Common myeloid progenitor, CD34-positive (primary cell): ENCODE results near the gene LRP1-AS. TPM values are rescaled to one million over a fixed set of nuclear protein-coding genes. Genes with fewer than 3 reads are reported as not detected.

ENCODE experiments used
- CTCF ChIA-PET: fragments of 350-600 bp; sonication (Branson Sonifier 250); formaldehyde crosslinking; loops from one replicate; lab custom pipeline; 2021; ENCODE audit warnings: antibody characterized with exemption; lab: Charles Lee
- POLR2A ChIA-PET: fragments of 350-600 bp; sonication (Branson Sonifier 250); formaldehyde crosslinking; loops from one replicate; lab custom pipeline; 2021; ENCODE audit warnings: antibody characterized with exemption; lab: Charles Lee
- DNase-seq, 3 donors: peaks; one replicate each; pipeline versions ENCODE4 v3.0.0 to v3.0.0-alpha.2; 2013
- H3K27ac ChIP-seq, 2 experiments: 1 replicate in 1 of 2; 2 replicates in 1 of 2; pipeline ENCODE4 v1.7.0; 2013; ENCODE audit warnings: inconsistent platforms in 2 of 2, low read length in 2 of 2, mild to moderate bottlenecking in 2 of 2, low read depth in 1 of 2, moderate library complexity in 1 of 2; ENCODE audit not compliant: severe bottlenecking in 2 of 2, insufficient read depth in 1 of 2, poor library complexity in 1 of 2
- H3K27me3 ChIP-seq, 5 experiments: replicated peaks in 2 of 5; 1 replicate in 3 of 5; 2 replicates in 2 of 5; pipeline versions ENCODE4 v1.6.1 to v1.7.0; 2013; ENCODE audit warnings: low read length in 4 of 5, mild to moderate bottlenecking in 2 of 5, moderate library complexity in 2 of 5, inconsistent platforms in 1 of 5; ENCODE audit not compliant: insufficient read depth in 5 of 5, control insufficient read depth in 4 of 5
- H3K36me3 ChIP-seq, 4 experiments: 1 replicate in 2 of 4; 2 replicates in 2 of 4; pipeline versions ENCODE4 v1.6.1 to v1.7.0; 2013; ENCODE audit warnings: low read length in 3 of 4, control low read depth in 1 of 4, mild to moderate bottlenecking in 1 of 4; ENCODE audit not compliant: control insufficient read depth in 4 of 4, insufficient read depth in 4 of 4
- H3K4me1 ChIP-seq, 4 experiments: 1 replicate in 3 of 4; 2 replicates in 1 of 4; pipeline versions ENCODE4 v1.6.1 to v1.7.1; 2013; ENCODE audit warnings: low read length in 3 of 4, mild to moderate bottlenecking in 3 of 4, control low read depth in 1 of 4, inconsistent platforms in 1 of 4, moderate library complexity in 1 of 4; ENCODE audit not compliant: control insufficient read depth in 4 of 4, insufficient read depth in 4 of 4; ENCODE audit errors: control extremely low read depth in 1 of 4
- H3K4me3 ChIP-seq, 7 experiments: 1 replicate in 4 of 7; 2 replicates in 3 of 7; pipeline versions ENCODE4 v1.5.1 to v1.7.0; 2013; ENCODE audit warnings: mild to moderate bottlenecking in 7 of 7, low read length in 6 of 7, moderate library complexity in 6 of 7, inconsistent platforms in 2 of 7, low read depth in 2 of 7, control low read depth in 1 of 7; ENCODE audit not compliant: insufficient read depth in 4 of 7, control insufficient read depth in 1 of 7; ENCODE audit errors: extremely low read depth in 1 of 7
- H3K9me3 ChIP-seq, 5 experiments: 1 replicate in 4 of 5; 2 replicates in 1 of 5; pipeline versions ENCODE4 v1.6.1 to v1.7.1; 2013; ENCODE audit warnings: low read length in 4 of 5, mild to moderate bottlenecking in 2 of 5, inconsistent platforms in 1 of 5, low read depth in 1 of 5, moderate library complexity in 1 of 5; ENCODE audit not compliant: control insufficient read depth in 4 of 5, insufficient read depth in 2 of 5; ENCODE audit errors: control extremely low read depth in 1 of 5
- WGBS: methylation state at CpG from one replicate; pipeline ENCODE4 v1.1.5; 2013; ENCODE audit not compliant: insufficient coverage; 5-methylcytosine and 5-hydroxymethylcytosine counted together
- polyA plus RNA-seq: library from polyadenylated mRNA; unstranded; fragments of 120-200 nt; gene quantifications from one replicate; pipeline ENCODE4 v1.2.1, GENCODE V29; 2013

The LRP1-AS gene
- not detected for polyA plus RNA-seq

DNA sequence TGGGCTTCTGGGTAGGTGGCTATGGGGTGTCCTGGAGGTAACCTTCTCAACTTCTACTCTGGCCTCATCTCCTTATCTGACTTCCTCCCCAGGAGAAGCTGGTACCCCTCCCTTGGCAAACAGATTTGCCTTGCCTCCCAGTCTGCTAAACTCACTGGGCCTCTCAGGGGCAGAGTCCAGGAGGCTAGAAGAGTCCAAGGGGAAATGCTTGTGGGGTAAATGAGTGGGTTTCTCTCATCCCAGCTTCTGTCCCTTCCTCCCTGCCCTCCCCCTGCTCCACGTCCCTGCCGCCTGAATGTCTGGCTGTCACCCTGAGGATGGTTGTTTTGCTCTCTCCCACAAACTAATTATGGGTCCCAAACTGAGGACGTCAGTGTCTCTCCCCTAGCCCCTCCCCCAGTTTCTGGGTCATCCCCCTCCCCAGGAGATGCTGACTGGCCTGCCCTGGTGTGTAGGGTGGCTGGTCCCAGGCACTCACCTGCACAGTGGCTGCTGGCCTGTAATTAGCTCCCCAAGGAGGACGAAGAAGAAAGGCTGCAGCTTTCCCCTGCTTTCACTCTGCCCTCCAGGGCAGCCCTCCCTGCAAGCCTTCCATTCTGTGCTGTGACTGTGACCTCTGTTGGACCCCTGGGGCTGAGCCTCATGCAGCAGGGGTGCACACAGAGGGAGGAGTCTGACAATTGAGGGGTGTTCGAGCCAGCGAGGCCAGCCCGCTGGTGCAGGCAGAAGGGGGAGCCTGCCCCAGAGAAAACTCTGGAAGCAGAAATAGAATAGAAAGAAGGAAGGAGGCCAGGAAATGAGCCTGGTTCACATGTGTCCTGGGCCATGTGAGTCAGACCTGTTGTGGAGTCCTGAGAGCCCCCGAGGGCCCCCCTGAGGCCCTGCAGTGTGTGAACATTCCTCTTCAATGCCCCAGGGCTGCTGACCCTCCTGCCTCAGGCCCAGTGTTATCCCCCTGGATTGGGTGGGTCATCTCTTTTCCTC lies at the start of gene LRP1-AS:
Gene LRP1-AS, minus strand, starts transcription at position 659 of the 984 bp plus-strand sequence.
- Histone ChIP-seq H3K27me3 (no peaks in the 10 kb centered on the region), H3K9me3 (no peaks in the 10 kb centered on the region), H3K27ac (no peak within 1 kb of the TSS), H3K4me3 (no peak within 1 kb of the TSS), H3K36me3 (no peaks in the 10 kb centered on the region), H3K4me1 (peaks cover 0 to 41% (median 14%) of the 10 kb centered on the region in 4 experiments)
- CTCF ChIA-PET: interaction anchor here (1.3 to 3.1 kb wide), 8 partner anchors 11 to 34 kb away, joined by 3 to 13 read pairs (median 6); no protein-coding TSS in a partner anchor
- POLR2A ChIA-PET: interaction anchor here (0.6 kb wide), 1 partner anchor 35 kb away, joined by 3 read pairs; no protein-coding TSS in a partner anchor
- WGBS: 22% methylated on average over 1 of the region's 8 CpGs
- DNase-seq: peak in 2 of 3 donors; percentile 23 to 28

DNA sequence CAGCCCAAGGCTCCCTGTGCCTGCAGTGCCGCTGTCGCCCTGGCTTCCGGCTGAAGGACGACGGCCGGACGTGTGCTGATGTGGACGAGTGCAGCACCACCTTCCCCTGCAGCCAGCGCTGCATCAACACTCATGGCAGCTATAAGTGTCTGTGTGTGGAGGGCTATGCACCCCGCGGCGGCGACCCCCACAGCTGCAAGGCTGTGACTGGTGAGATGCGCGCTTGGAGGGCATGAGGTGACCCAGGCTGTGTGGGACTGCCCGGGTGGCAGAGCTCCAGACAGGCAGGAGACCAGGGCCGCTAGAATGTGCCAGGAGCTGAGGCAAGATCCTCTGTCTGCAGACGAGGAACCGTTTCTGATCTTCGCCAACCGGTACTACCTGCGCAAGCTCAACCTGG lies 49.5 kb upstream of the LRP1-AS start:
- CTCF ChIA-PET: interaction anchor here (1.1 to 4.8 kb wide), 5 partner anchors 12 to 73 kb away, joined by 3 to 38 read pairs (median 4); no protein-coding TSS in a partner anchor
- Histone ChIP-seq H3K27ac (no peak overlapping the region), H3K4me3 (no peak overlapping the region), H3K4me1 (no peaks in the 10 kb centered on the region), H3K9me3 (no peaks in the 10 kb centered on the region), H3K36me3 (no peaks in the 10 kb centered on the region), H3K27me3 (no peaks in the 10 kb centered on the region)
- POLR2A ChIA-PET: interaction anchor here (1.0 to 1.1 kb wide), 2 partner anchors 49 to 85 kb away, joined by 3 to 4 read pairs; no protein-coding TSS in a partner anchor
- WGBS: 97% methylated on average over 21 of the region's 22 CpGs
- DNase-seq: no peak

DNA sequence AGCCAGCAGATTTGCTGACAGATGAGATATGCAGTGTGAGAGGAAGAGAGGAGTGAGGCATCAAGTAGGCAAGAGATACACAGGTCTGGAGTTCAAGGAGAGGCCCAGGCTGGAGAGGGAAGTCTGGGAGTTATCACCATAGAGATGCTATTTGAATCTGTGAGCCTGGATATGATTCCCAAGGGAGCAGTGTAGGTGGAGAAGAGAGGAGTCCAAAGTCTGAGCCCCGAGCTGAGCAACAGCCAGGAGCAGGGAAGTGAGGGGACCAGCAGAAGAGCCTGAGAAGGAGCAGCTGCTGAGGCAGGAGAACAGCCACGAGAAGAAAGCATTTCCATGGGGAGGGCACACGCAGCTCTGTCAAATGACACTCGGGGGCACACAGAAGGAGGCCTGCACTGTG lies 49.0 kb upstream of the LRP1-AS start:
- Histone ChIP-seq H3K27ac (no peak overlapping the region), H3K36me3 (no peaks in the 10 kb centered on the region), H3K27me3 (no peaks in the 10 kb centered on the region), H3K9me3 (no peaks in the 10 kb centered on the region), H3K4me3 (no peak overlapping the region), H3K4me1 (no peaks in the 10 kb centered on the region)
- POLR2A ChIA-PET: interaction anchor here (1.0 kb wide), 1 partner anchor 85 kb away, joined by 4 read pairs; no protein-coding TSS in a partner anchor
- CTCF ChIA-PET: interaction anchor here (1.1 to 4.8 kb wide), 4 partner anchors 12 to 72 kb away, joined by 3 to 38 read pairs (median 4); no protein-coding TSS in a partner anchor
- no peak for DNase-seq
- WGBS: 86% methylated on average over 4 of the region's 4 CpGs

DNA sequence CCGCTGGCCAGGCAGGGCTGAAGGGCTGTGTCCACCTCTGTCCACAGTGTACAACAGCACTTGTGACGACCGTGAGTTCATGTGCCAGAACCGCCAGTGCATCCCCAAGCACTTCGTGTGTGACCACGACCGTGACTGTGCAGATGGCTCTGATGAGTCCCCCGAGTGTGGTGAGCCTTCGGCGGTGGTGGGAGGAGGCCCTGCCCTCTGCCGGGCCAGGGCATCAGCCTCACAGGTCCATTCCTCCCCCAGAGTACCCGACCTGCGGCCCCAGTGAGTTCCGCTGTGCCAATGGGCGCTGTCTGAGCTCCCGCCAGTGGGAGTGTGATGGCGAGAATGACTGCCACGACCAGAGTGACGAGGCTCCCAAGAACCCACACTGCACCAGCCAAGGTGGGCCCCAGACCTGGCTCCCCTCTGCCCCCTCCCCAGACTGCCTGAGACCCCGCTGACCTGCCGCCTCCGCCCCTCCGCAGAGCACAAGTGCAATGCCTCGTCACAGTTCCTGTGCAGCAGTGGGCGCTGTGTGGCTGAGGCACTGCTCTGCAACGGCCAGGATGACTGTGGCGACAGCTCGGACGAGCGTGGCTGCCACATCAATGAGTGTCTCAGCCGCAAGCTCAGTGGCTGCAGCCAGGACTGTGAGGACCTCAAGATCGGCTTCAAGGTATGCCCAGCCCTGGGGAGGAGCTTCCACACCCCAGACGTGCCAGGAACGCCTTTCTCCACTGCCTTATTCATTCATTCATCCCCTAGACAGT lies 48.4 kb upstream of the LRP1-AS start:
- Histone ChIP-seq H3K9me3 (no peaks in the 10 kb centered on the region), H3K4me3 (no peak overlapping the region), H3K27me3 (no peaks in the 10 kb centered on the region), H3K36me3 (no peaks in the 10 kb centered on the region), H3K4me1 (no peaks in the 10 kb centered on the region), H3K27ac (no peak overlapping the region)
- CTCF ChIA-PET: interaction anchor here (0.9 to 18.6 kb wide), 5 partner anchors 11 to 72 kb away, joined by 3 to 350 read pairs (median 5); partner anchors contain the start of gene LRP1
- peak in 2 of 3 donors; percentile 40 to 53 for DNase-seq
- 90% methylated on average over 26 of the region's 34 CpGs for WGBS
- POLR2A ChIA-PET: interaction anchor here (1.0 kb wide), 1 partner anchor 84 kb away, joined by 4 read pairs; no protein-coding TSS in a partner anchor

DNA sequence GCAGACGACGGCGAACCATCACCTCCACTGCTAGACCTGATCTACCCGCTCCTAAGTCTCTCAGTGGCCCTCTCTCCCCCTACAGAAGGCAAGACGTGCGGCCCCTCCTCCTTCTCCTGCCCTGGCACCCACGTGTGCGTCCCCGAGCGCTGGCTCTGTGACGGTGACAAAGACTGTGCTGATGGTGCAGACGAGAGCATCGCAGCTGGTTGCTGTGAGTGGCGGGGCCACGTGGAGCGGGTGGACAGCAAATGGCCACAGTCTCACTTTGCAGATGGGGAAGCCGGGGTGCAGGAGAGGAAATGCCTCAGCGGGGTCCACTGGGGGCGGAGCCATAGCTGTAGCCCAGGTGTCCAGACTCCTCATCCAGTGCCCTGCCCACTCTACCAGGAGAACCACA lies 47.8 kb upstream of the LRP1-AS start:
- CTCF ChIA-PET: interaction anchor here (0.9 to 18.6 kb wide), 3 partner anchors 11 to 71 kb away, joined by 3 to 350 read pairs (median 38); partner anchors contain the start of gene LRP1
- no peak overlapping the region for H3K4me3 ChIP-seq
- H3K4me1 ChIP-seq: peaks cover 0 to 3% (median 0%) of the 10 kb centered on the region in 4 experiments
- H3K27ac ChIP-seq: no peak overlapping the region
- H3K9me3 ChIP-seq: no peaks in the 10 kb centered on the region
- DNase-seq: no peak
- H3K27me3 ChIP-seq: no peaks in the 10 kb centered on the region
- POLR2A ChIA-PET: no interaction called here
- WGBS: 93% methylated on average over 16 of the region's 19 CpGs
- no peaks in the 10 kb centered on the region for H3K36me3 ChIP-seq

DNA sequence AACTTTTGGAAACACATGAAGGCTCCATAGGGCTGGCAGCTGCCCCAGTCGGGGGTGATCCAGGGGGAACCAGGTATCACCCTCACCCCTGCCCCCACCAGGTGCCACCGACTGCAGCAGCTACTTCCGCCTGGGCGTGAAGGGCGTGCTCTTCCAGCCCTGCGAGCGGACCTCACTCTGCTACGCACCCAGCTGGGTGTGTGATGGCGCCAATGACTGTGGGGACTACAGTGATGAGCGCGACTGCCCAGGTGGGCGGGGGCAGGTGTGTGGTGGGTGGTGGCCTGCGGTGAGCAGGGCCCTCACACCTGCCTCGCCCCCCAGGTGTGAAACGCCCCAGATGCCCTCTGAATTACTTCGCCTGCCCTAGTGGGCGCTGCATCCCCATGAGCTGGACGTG lies 46.8 kb upstream of the LRP1-AS start:
- no peaks in the 10 kb centered on the region for H3K36me3 ChIP-seq
- CTCF ChIA-PET: interaction anchor here (1.8 to 18.6 kb wide), 3 partner anchors 20 to 70 kb away, joined by 4 to 350 read pairs (median 7); partner anchors contain the start of gene LRP1

More for the DNA sequence above, 46.8 kb upstream of the LRP1-AS start:
- POLR2A ChIA-PET: no interaction called here
- Histone ChIP-seq H3K9me3 (no peaks in the 10 kb centered on the region), H3K4me3 (no peak overlapping the region), H3K27ac (no peak overlapping the region), H3K27me3 (no peaks in the 10 kb centered on the region), H3K4me1 (peaks cover 0 to 7% (median 4%) of the 10 kb centered on the region in 4 experiments)
- DNase-seq: no peak
- WGBS: 96% methylated on average over 15 of the region's 18 CpGs
